ENCODE data around the gene NDUFS4. TPM values are rescaled to one million over a fixed set of nuclear protein-coding genes. Genes with fewer than 3 reads are reported as not detected.
A peak's percentile ranks its signal among the peaks of the same experiment; 100 is the strongest.

NDUFS4 gene
- total and polyA plus RNA-seq, 2 donors (not counting 1 experiment from before 2014, with no cell fraction given), result 147 to 194 TPM

DNA sequence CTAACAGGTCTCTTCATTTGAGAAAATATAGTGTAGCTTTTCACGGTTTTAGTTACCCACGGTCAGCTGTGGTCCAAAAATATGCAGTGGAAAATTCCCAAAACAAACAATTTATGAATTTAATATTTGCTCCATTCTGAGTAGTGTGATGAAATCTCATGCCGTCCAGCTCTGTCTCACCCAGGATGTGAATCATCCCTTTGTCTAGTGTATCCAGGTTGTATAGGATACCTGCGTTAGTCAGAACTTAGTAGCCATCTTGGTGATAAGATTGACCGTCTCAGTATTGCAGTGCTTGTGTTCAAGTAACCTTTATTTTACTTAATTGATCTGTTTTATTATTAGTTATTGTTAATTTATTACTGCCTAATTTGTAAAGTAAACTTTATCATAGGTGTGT lies 41.1 kb downstream of the NDUFS4 start:
- peak; percentile 41 to 68 for DNase-seq (ENCODE audit: low read depth in 2 of 2)
- Histone ChIP-seq H4K20me1 (ENCODE audit: control insufficient read depth, extremely low read depth, insufficient read depth, low read length) (no peaks in the 10 kb centered on the region), H3K79me2 (ENCODE audit: control insufficient read depth, insufficient read depth, low read length) (peaks cover 11% of the 10 kb centered on the region), H3K9ac (ENCODE audit: insufficient read depth, low read length) (no peak overlapping the region), H3K36me3 (ENCODE audit: control insufficient read depth, insufficient read depth, low read length) (peaks cover 1% of the 10 kb centered on the region), H3K4me3 (replicated peaks in 1 of 4; ENCODE audit: control extremely low read depth in 1 of 4, insufficient read depth in 1 of 4, low read depth in 3 of 4, low read length in 4 of 4) (no peak overlapping the region), H3K4me2 (ENCODE audit: extremely low read depth, insufficient read depth, low read length) (no peak overlapping the region), H3K4me1 (ENCODE audit: control insufficient read depth, extremely low read depth, insufficient read depth, low read length) (peaks cover 5% of the 10 kb centered on the region), H3K27ac (ENCODE audit: insufficient read depth, low read length) (no peak overlapping the region), H2AFZ (ENCODE audit: low read length) (no peak overlapping the region), H3K9me3 (ENCODE audit: control insufficient read depth, insufficient read depth, low read depth, low read length) (no peaks in the 10 kb centered on the region), H3K27me3 (ENCODE audit: control insufficient read depth, insufficient read depth, low read length) (no peaks in the 10 kb centered on the region)
- TF ChIP-seq, protein P1, sequence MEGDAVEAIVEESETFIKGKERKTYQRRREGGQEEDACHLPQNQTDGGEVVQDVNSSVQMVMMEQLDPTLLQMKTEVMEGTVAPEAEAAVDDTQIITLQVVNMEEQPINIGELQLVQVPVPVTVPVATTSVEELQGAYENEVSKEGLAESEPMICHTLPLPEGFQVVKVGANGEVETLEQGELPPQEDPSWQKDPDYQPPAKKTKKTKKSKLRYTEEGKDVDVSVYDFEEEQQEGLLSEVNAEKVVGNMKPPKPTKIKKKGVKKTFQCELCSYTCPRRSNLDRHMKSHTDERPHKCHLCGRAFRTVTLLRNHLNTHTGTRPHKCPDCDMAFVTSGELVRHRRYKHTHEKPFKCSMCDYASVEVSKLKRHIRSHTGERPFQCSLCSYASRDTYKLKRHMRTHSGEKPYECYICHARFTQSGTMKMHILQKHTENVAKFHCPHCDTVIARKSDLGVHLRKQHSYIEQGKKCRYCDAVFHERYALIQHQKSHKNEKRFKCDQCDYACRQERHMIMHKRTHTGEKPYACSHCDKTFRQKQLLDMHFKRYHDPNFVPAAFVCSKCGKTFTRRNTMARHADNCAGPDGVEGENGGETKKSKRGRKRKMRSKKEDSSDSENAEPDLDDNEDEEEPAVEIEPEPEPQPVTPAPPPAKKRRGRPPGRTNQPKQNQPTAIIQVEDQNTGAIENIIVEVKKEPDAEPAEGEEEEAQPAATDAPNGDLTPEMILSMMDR (conservative IDR thresholded peaks at IDR 0.05 in 1 of 2, IDR thresholded peaks at IDR 0.05 in 1 of 2; ENCODE audit: low read depth in 1 of 2, low read length in 2 of 2), result no peak
- TF ChIP-seq EZH2 (IDR thresholded peaks at IDR 0.05; ENCODE audit: low read length, missing control alignments), result no peak

DNA sequence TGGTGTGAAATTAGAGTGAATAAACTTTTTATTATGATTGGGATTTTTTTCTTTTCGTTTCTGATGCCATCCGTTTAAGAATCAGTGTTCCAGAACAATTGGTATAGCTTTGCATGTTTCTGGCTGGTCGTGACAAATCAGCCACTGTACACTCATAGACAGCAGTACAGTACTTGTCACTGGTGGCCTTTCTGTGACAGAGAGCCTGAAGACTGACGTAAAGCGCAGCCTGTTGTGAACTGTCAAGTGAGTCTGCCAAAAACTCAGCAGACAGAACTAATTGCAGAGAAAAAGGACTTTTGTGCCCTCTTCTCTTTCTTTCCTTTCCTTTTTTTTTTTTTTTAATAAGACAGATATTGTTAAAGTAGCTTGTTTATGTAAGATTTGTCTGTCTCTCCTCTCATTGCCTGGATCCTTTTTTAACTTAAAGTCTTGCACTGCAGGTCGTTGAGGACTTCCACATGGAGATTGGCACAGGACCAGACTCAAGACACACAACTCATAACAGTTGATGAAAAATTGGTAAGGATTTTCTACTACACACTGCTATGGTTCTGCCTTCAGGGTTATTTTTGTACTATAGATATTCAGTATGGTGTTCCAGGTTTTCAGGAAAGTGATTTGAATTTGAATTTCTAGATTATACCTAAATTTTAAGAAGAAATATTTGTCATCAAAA lies 42.7 kb downstream of the NDUFS4 start:
- peak; percentile 29 to 76 for DNase-seq (ENCODE audit: low read depth in 2 of 2)
- Histone ChIP-seq H2AFZ (ENCODE audit: low read length) (no peak overlapping the region), H4K20me1 (ENCODE audit: control insufficient read depth, extremely low read depth, insufficient read depth, low read length) (no peaks in the 10 kb centered on the region), H3K79me2 (ENCODE audit: control insufficient read depth, insufficient read depth, low read length) (peaks cover 8% of the 10 kb centered on the region), H3K9me3 (ENCODE audit: control insufficient read depth, insufficient read depth, low read depth, low read length) (no peaks in the 10 kb centered on the region), H3K4me2 (ENCODE audit: extremely low read depth, insufficient read depth, low read length) (peak overlapping the region; percentile 54), H3K4me3 (replicated peaks in 1 of 4; ENCODE audit: control extremely low read depth in 1 of 4, insufficient read depth in 1 of 4, low read depth in 3 of 4, low read length in 4 of 4) (no peak overlapping the region), H3K4me1 (ENCODE audit: control insufficient read depth, extremely low read depth, insufficient read depth, low read length) (peaks cover 5% of the 10 kb centered on the region), H3K9ac (ENCODE audit: insufficient read depth, low read length) (no peak overlapping the region), H3K27ac (ENCODE audit: insufficient read depth, low read length) (no peak overlapping the region), H3K36me3 (ENCODE audit: control insufficient read depth, insufficient read depth, low read length) (peaks cover 1% of the 10 kb centered on the region), H3K27me3 (ENCODE audit: control insufficient read depth, insufficient read depth, low read length) (no peaks in the 10 kb centered on the region)
- TF ChIP-seq, protein P1 (conservative IDR thresholded peaks at IDR 0.05 in 1 of 2, IDR thresholded peaks at IDR 0.05 in 1 of 2; ENCODE audit: low read depth in 1 of 2, low read length in 2 of 2), result no peak

DNA sequence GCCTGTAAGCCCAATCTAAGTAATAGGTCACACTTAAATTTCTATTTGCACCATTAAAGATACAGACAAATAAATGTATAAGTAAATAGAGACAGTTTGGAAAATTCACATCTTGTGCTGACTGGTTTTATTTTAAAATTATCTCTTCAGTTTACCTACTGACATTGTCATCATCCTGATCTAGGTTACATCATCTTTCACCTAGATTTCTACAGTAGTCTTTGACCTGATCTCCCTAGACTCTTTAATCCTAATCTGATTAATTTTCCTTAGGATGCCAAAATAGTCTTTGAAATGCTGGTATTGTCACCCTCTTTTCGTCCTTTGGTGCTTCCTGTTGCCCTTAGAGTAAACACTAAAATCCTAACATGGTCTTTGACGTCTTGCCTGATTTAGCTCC lies 43.9 kb downstream of the NDUFS4 start:
- Histone ChIP-seq H3K9ac (ENCODE audit: insufficient read depth, low read length) (no peak overlapping the region), H4K20me1 (ENCODE audit: control insufficient read depth, extremely low read depth, insufficient read depth, low read length) (no peaks in the 10 kb centered on the region), H2AFZ (ENCODE audit: low read length) (no peak overlapping the region), H3K36me3 (ENCODE audit: control insufficient read depth, insufficient read depth, low read length) (peaks cover 1% of the 10 kb centered on the region), H3K27ac (ENCODE audit: insufficient read depth, low read length) (no peak overlapping the region), H3K4me3 (replicated peaks in 1 of 4; ENCODE audit: control extremely low read depth in 1 of 4, insufficient read depth in 1 of 4, low read depth in 3 of 4, low read length in 4 of 4) (no peak overlapping the region), H3K79me2 (ENCODE audit: control insufficient read depth, insufficient read depth, low read length) (peaks cover 8% of the 10 kb centered on the region), H3K4me1 (ENCODE audit: control insufficient read depth, extremely low read depth, insufficient read depth, low read length) (peaks cover 5% of the 10 kb centered on the region), H3K4me2 (ENCODE audit: extremely low read depth, insufficient read depth, low read length) (no peak overlapping the region), H3K9me3 (ENCODE audit: control insufficient read depth, insufficient read depth, low read depth, low read length) (no peaks in the 10 kb centered on the region), H3K27me3 (ENCODE audit: control insufficient read depth, insufficient read depth, low read length) (no peaks in the 10 kb centered on the region)
- no peak for DNase-seq (ENCODE audit: low read depth in 2 of 2)
- TF ChIP-seq EZH2 (IDR thresholded peaks at IDR 0.05; ENCODE audit: low read length, missing control alignments), result no peak
- TF ChIP-seq, protein P1 (conservative IDR thresholded peaks at IDR 0.05 in 1 of 2, IDR thresholded peaks at IDR 0.05 in 1 of 2; ENCODE audit: low read depth in 1 of 2, low read length in 2 of 2), result no peak

Data from fibroblast of lung (primary cell).